ENCODE measurements around the gene HRH2. TPM values are rescaled to one million over a fixed set of nuclear protein-coding genes. Genes with fewer than 3 reads are reported as not detected.

The HRH2 gene
- total and polyA plus RNA-seq, 2 experiments from 2014 or later = 12.7 to 23.3 TPM

GRCh38 chr5:175677571-175677970 is 19.7 kb downstream of the HRH2 start:
- no peak overlapping the region for H3K27ac ChIP-seq
- DNase-seq (ENCODE audit: low read depth in 1 of 2, low spot score in 1 of 2) = no peak
- H3K4me1 ChIP-seq (ENCODE audit: low read depth) = peaks cover 38% of the 10 kb centered on the region
- TF ChIP-seq, protein P1, sequence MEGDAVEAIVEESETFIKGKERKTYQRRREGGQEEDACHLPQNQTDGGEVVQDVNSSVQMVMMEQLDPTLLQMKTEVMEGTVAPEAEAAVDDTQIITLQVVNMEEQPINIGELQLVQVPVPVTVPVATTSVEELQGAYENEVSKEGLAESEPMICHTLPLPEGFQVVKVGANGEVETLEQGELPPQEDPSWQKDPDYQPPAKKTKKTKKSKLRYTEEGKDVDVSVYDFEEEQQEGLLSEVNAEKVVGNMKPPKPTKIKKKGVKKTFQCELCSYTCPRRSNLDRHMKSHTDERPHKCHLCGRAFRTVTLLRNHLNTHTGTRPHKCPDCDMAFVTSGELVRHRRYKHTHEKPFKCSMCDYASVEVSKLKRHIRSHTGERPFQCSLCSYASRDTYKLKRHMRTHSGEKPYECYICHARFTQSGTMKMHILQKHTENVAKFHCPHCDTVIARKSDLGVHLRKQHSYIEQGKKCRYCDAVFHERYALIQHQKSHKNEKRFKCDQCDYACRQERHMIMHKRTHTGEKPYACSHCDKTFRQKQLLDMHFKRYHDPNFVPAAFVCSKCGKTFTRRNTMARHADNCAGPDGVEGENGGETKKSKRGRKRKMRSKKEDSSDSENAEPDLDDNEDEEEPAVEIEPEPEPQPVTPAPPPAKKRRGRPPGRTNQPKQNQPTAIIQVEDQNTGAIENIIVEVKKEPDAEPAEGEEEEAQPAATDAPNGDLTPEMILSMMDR (IDR thresholded peaks at IDR 0.05; ENCODE audit: low read depth, low read length) = no peak
- H3K9me3 ChIP-seq (ENCODE audit: low read depth) = no peaks in the 10 kb centered on the region
- H3K36me3 ChIP-seq = no peaks in the 10 kb centered on the region
- no peak overlapping the region for H3K4me3 ChIP-seq
- no peaks in the 10 kb centered on the region for H3K27me3 ChIP-seq

DNA sequence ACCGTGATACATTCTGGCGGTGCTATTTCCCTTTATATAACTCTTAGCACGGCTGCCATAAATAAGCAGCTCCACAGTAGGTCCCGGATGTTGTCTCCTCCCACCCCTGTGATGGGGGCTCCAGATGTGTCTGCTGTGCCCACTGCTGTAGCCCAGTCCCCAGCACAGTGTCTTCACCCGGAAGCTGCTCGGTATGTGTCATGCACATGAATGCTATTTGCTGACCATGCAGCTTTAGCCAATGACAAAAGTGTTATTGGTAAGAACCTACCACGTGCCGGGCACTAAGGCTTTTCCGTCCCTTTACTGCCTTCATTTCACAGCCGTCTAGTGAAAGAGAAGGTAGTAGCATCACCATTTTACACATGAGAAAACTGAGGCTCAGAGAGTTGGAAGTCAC is 20.2 kb downstream of the HRH2 start:
- H3K36me3 ChIP-seq = no peaks in the 10 kb centered on the region
- peaks cover 33% of the 10 kb centered on the region for H3K4me1 ChIP-seq (ENCODE audit: low read depth)
- H3K27ac ChIP-seq = no peak overlapping the region
- H3K27me3 ChIP-seq = no peaks in the 10 kb centered on the region
- H3K4me3 ChIP-seq = no peak overlapping the region
- TF ChIP-seq, protein P1 (IDR thresholded peaks at IDR 0.05; ENCODE audit: low read depth, low read length) = no peak
- DNase-seq (ENCODE audit: low read depth in 1 of 2, low spot score in 1 of 2) = no peak
- H3K9me3 ChIP-seq (ENCODE audit: low read depth) = no peaks in the 10 kb centered on the region

DNA sequence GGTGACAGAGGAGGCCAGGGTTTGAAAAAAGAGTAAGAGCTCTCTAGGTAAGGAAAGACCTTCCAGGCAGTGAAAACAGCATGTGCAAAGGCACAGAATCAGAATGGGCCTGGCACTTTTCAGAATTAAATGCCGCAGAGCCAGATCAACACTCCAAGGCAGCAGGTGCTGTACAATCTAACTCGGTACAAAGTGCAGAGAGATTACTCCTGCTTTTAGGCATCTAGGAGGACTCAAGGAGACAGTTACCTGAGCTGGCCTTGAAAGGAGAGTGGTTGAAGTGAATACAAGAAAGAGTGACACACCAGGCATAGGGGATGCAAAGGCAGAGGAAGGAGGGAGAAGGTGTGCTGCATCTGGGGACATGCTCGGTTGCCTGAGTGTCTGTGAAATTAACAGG is 21.5 kb downstream of the HRH2 start:
- no peak overlapping the region for H3K4me3 ChIP-seq
- H3K4me1 ChIP-seq (ENCODE audit: low read depth) = peaks cover 30% of the 10 kb centered on the region
- no peak for DNase-seq (ENCODE audit: low read depth in 1 of 2, low spot score in 1 of 2)
- H3K9me3 ChIP-seq (ENCODE audit: low read depth) = no peaks in the 10 kb centered on the region
- no peaks in the 10 kb centered on the region for H3K27me3 ChIP-seq
- TF ChIP-seq, protein P1 (IDR thresholded peaks at IDR 0.05; ENCODE audit: low read depth, low read length) = no peak
- peak overlapping the region; percentile 89 for H3K27ac ChIP-seq
- H3K36me3 ChIP-seq = peaks cover 9% of the 10 kb centered on the region

DNA sequence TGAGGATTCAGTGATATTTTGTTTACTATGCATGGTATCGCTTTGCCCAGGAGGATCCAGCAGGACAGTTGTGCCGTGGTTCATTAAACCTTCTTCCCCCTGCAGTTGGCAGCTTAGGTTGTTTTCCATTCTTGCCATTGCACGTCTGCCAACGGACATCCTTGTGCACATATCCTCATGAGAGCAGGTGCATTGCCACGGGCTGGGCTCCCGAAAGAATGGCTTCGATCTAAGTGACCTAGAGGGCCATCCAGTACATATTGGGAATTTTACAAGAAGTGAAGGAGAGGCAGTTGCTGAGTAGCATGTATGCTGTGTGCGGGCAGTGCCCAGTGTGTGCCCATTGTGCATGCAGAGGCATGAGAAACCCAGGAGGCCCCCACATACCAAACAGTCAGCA is 22.1 kb downstream of the HRH2 start:
- TF ChIP-seq, protein P1 (IDR thresholded peaks at IDR 0.05; ENCODE audit: low read depth, low read length) = no peak

DNA sequence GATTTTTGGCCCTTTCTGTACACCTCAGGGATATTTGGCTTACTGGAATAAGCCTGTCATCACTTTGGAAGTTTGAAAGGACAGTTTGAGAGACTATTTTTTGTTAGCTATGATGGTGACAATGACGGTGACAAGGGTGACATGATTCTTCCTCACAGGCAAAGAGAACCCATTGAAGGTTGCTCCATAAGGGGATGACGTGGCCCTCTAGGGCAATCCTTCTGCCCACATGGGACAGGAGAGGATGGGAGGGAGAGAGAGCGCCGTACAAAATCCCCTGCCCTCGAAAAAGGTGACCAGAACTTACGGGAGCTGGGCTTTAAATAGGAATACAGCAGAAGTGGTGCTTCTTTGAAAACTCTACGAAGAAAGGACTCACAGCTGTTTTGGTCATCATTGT is 22.6 kb downstream of the HRH2 start:
- Histone ChIP-seq H3K27me3 (no peaks in the 10 kb centered on the region), H3K4me1 (ENCODE audit: low read depth) (peaks cover 30% of the 10 kb centered on the region), H3K4me3 (no peak overlapping the region), H3K27ac (peak overlapping the region; percentile 89), H3K9me3 (ENCODE audit: low read depth) (no peaks in the 10 kb centered on the region), H3K36me3 (peaks cover 9% of the 10 kb centered on the region)
- no peak for DNase-seq (ENCODE audit: low read depth in 1 of 2, low spot score in 1 of 2)
- TF ChIP-seq, protein P1 (IDR thresholded peaks at IDR 0.05; ENCODE audit: low read depth, low read length) = no peak

More for the DNA sequence above, 22.1 kb downstream of the HRH2 start:
- Histone ChIP-seq H3K27ac (peak overlapping the region; percentile 89), H3K4me3 (no peak overlapping the region), H3K36me3 (peaks cover 9% of the 10 kb centered on the region), H3K4me1 (ENCODE audit: low read depth) (peaks cover 30% of the 10 kb centered on the region), H3K27me3 (no peaks in the 10 kb centered on the region), H3K9me3 (ENCODE audit: low read depth) (no peaks in the 10 kb centered on the region)
- no peak for DNase-seq (ENCODE audit: low read depth in 1 of 2, low spot score in 1 of 2)
